ENCODE data around the gene POLK.

Gene POLK

DNA sequence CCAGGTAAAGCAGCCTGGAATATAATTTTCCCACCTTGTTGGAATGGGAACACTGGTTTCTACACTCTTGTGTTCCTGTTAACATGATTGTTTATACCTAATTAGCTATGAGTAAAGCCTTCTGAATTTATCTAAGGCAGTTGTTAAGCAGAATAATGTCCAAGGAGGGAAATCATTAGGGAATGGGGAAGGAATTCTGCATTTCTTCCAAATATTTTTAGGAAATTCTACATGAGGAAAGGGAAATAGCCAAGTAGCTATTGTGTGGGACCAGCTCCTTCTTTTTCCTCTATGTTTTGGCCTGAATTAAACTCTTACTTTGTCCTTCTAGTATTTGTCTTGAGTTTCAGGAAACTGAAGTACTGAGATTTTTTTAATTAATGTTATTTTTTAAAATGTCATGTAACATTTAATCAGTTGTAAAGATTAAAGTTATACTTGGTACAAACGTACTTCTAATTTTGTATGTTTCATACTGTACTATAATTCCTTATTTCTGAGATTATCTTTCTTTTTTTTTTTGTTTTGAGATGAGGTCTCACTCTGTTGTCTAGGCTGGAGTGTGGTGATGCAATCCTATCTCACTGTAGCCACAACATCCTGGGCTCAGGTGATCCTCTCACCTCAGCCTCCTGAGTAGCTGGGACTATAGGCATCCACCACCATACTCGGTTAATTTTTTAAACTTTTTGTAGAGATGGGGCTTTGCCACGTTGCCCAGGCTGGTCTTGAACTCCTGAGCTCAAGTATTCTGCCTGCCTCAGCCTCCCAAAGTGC is 128.0 kb downstream of the POLK start:
- in situ Hi-C loops (cut with HindIII; ENCODE audit: low sequenced_read_pairs) = no loop called here

DNA sequence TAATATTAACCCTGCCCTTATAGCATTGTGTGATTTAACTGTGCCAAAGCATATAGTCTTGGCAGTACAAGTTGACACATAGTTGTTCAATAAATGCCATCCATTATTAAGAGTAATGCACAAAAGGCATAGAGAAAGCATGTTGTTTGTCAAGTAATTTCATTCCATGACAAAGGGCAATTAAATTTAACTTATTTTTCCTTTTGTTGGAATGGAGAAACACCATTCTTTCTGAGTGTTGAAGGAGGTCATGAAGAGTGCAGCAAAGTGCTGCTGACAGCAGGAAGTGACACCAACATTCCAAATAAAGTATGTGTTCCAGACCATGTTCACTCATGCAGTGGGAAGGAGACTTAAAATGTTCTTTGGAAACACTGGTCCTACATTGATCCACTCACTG is 128.7 kb downstream of the POLK start:
- in situ Hi-C loops (cut with HindIII; ENCODE audit: low sequenced_read_pairs) = no loop called here

DNA sequence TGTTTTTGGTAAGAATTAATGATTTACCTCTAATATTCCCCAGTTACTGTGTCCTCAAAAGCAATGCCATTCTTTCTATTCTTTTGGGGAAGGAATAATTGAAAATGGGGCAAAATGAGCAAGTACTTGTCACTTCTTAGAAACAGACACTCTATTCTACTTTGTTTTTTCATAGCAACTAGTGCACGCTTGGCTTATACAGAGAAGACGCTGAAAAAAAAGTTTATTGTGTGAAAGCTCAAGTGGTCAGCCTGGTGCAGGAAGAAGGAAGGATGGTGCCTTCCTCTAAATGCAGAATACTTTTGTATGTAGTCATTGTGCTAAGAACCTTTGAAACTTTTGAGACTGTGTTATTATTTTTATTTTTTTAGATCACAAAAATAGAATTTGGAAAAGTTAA is 129.1 kb downstream of the POLK start:
- in situ Hi-C loops (cut with HindIII; ENCODE audit: low sequenced_read_pairs) = no loop called here

DNA sequence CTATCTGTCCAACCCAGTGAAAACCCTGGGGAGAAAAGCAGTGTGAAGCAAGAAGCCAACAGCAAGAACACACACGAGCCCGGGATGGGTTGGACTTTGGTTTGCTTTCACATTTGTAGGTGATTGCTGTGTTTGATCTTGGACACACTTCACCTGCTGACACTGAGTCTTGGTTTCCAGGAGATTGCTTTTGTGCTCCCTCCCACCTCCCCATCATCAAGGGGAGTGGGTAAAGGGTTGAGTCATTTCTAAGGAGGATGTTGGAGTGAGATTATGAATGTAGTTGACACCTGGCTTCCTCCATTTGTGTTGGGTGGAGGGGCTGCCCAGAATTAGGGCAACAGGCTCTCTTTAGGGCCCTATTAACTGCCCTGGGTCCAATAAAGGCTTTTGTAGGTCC is 137.0 kb downstream of the POLK start:
- in situ Hi-C loops (cut with HindIII; ENCODE audit: low sequenced_read_pairs) = no loop called here
